Omental fat pad (tissue), 4 donors: ENCODE data around the gene TTC33. TPM values are rescaled to one million over a fixed set of nuclear protein-coding genes. Genes with fewer than 3 reads are reported as not detected.
"Not testable (repeated sequence)": the region's sequence is repeated elsewhere in the genome, so short reads cannot be mapped to it uniquely, and the experiment has no call there.

ENCODE experiments used
- ATAC-seq: fragments of 150-250 bp; one replicate; pipeline ENCODE4 v1.9.1; 2016; ENCODE audit warnings: mild to moderate bottlenecking, moderate library complexity; ENCODE audit not compliant: low FRiP score
- DNase-seq: peaks from one replicate; pipeline ENCODE4 v3.0.0-alpha.2; 2019; ENCODE audit warnings: low spot score
- total RNA-seq, 4 donors: library from RNA; depleted of rRNA; stranded (reverse); fragments of >200 nt; gene quantifications; one replicate each; pipeline ENCODE4 v1.1.0, GENCODE V29; 2016
- TF ChIP-seq, protein P1 (sequence below), 3 donors: fragments of 450-650 bp; IDR thresholded peaks; one replicate each; pipeline ENCODE4 v1.5.1; 2016 to 2017; ENCODE audit warnings: antibody characterized with exemption in 3 of 3, mild to moderate bottlenecking in 3 of 3, moderate library complexity in 2 of 3

TTC33 gene
- total RNA-seq, 4 donors from 2014 or later, result 8.3 to 15.4 (median 9.3) TPM

GRCh38 chr5:40735609-40736008, 20.2 kb downstream of the TTC33 start:
- DNase-seq, result no peak
- TF ChIP-seq, protein P1, sequence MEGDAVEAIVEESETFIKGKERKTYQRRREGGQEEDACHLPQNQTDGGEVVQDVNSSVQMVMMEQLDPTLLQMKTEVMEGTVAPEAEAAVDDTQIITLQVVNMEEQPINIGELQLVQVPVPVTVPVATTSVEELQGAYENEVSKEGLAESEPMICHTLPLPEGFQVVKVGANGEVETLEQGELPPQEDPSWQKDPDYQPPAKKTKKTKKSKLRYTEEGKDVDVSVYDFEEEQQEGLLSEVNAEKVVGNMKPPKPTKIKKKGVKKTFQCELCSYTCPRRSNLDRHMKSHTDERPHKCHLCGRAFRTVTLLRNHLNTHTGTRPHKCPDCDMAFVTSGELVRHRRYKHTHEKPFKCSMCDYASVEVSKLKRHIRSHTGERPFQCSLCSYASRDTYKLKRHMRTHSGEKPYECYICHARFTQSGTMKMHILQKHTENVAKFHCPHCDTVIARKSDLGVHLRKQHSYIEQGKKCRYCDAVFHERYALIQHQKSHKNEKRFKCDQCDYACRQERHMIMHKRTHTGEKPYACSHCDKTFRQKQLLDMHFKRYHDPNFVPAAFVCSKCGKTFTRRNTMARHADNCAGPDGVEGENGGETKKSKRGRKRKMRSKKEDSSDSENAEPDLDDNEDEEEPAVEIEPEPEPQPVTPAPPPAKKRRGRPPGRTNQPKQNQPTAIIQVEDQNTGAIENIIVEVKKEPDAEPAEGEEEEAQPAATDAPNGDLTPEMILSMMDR (IDR thresholded peaks at IDR 0.05), result no peak
- no peak for ATAC-seq

- TF ChIP-seq, protein P1 (IDR thresholded peaks at IDR 0.05), result no peak
- DNase-seq, result no peak
- ATAC-seq, result no peak
These were observed 20.8 kb downstream of the TTC33 start for GRCh38 chr5:40734986-40735385.

DNA sequence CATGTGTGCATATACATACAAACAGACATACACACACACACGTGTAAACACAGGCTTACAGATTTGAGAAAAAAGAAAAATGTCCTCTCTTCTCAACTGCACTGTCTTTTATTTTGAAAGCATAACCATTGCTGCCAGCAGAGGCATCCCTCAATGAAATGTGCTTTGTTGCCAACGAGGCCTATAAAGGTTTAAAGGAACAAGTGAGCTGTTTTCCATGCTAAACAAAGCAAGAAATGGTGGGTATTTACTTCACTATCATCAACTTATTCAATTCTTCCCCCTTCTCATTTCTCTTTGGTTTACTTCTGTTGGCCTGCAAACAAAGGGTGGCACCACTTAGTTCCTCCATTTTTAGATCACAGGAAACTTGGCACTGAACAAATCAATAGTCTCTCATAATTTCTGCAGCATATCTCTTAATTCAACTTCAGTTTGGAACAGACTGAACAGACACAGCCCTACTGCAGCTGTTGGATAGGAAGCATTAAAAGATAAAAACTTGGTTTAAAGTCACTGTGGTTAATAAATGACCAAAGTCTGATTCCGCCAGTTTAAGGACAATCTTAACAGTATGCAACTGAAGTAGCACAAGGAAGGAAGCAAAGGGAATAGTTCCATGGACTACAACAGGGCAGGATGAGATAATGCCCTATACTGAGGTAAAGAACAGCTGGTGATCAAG, 21.7 kb downstream of the TTC33 start:
- DNase-seq (no peak), ATAC-seq (no peak)
- TF ChIP-seq, protein P1 (IDR thresholded peaks at IDR 0.05), result no peak

DNA sequence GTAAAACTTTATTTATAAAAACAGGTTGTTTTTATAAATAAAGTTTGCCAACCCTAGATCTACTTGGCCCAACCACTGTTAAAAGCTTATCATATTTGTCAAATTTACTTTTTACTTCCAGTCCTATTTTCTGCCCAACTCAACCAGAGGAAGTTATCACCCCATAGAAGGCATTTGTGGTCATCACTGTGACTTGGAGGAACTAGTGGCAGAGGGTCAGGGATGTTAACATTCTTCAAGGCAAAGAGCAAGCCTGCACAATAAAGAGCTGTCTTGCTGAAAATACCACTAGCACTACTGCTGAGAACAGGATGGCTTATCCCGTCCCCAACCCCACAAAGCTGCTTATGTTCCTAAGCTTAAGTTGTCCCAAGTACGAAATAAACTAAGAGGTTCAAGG, 22.3 kb downstream of the TTC33 start:
- no peak for ATAC-seq
- no peak for DNase-seq
- TF ChIP-seq, protein P1 (IDR thresholded peaks at IDR 0.05), result no peak

DNA sequence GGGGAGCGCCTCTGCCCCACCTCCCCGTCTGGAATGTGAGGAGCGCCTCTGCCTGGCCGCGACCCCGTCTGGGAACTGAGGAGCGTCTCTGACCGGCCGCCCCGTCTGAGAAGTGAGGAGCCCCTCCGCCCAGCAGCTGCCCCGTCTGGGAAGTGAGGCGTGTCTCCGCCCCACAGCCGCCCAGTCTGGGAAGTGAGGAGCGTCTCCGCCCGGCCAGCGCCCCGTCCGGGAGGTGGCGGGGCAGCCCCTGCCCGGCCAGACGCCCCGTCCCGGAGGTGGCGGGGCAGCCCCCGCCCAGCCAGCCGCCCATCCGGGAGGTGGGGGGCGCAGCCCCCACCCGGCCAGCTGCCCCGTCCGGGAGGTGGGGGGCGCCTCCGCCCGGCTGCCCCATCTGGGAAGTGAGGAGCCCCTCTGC, 33.3 kb downstream of the TTC33 start:
- not testable (repeated sequence) for DNase-seq, ATAC-seq

DNA sequence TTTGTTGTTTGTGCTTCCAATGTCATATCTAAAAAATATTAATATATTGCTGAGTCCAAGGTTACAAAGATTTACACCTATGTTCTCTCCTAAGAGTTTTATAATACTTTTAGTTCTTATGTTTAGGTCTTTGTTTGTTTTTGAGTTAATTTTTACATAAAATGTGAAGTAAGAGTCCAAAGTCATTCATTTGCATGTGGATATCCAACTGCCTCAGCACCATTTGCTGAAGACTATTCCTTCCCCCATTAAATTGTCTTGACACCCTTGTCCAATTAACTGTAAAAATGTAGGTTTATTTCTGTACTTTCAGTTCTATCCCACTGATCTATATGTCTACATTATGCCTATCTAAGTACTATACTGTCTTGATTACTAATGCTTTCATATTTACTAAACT, 35.7 kb downstream of the TTC33 start:
- no peak for DNase-seq
- TF ChIP-seq, protein P1 (IDR thresholded peaks at IDR 0.05), result no peak
- no peak for ATAC-seq

- TF ChIP-seq, protein P1 (IDR thresholded peaks at IDR 0.05), result no peak
- DNase-seq (no peak), ATAC-seq (no peak)
These were observed 38.5 kb downstream of the TTC33 start for GRCh38 chr5:40717281-40717680.
